Mesothelial cell of epicardium (in vitro differentiated cells): ENCODE results near the gene FRMD4A. TPM values are rescaled to one million over a fixed set of nuclear protein-coding genes. Genes with fewer than 3 reads are reported as not detected.

Experiments
- DNase-seq, 2 experiments: peaks; one replicate each; pipeline ENCODE4 v3.0.0; 2021; ENCODE audit warnings: low spot score in 2 of 2; ENCODE audit not compliant: unreplicated experiment in 2 of 2
- H3K27ac Mint-ChIP-seq: 2 replicates; pipeline ENCODE4 v1.8.0; 2021; ENCODE audit warnings: mixed read lengths
- H3K27me3 Mint-ChIP-seq: 2 replicates; pipeline ENCODE4 v1.8.0; 2021; ENCODE audit warnings: low read depth, mixed read lengths
- H3K36me3 Mint-ChIP-seq: 2 replicates; pipeline ENCODE4 v1.8.0; 2021; ENCODE audit warnings: mixed read lengths
- H3K4me1 Mint-ChIP-seq: 2 replicates; pipeline ENCODE4 v1.8.0; 2021; ENCODE audit warnings: mixed read lengths
- H3K4me3 Mint-ChIP-seq: 2 replicates; pipeline ENCODE4 v1.8.0; 2021; ENCODE audit warnings: mild to moderate bottlenecking, moderate library complexity, mixed read lengths
- H3K9me3 Mint-ChIP-seq: 2 replicates; pipeline ENCODE4 v1.8.0; 2021; ENCODE audit warnings: mixed read lengths
- CTCF ChIP-seq: fragments of 200-600 bp; sonication (generic); IDR thresholded peaks from one replicate; pipeline ENCODE4 v1.5.0; 2021; ENCODE audit warnings: antibody characterized with exemption; ENCODE audit not compliant: unreplicated experiment
- total RNA-seq: library from RNA; stranded (reverse); gene quantifications from 3 replicates; pipeline ENCODE4 v1.2.1, GENCODE V29; 2021

The FRMD4A gene
- total RNA-seq, 1 donor from 2014 or later: 45.0 TPM

GRCh38 chr10:14185316-14186045 lies 145.2 kb downstream of the FRMD4A start:
- DNase-seq: no peak

DNA sequence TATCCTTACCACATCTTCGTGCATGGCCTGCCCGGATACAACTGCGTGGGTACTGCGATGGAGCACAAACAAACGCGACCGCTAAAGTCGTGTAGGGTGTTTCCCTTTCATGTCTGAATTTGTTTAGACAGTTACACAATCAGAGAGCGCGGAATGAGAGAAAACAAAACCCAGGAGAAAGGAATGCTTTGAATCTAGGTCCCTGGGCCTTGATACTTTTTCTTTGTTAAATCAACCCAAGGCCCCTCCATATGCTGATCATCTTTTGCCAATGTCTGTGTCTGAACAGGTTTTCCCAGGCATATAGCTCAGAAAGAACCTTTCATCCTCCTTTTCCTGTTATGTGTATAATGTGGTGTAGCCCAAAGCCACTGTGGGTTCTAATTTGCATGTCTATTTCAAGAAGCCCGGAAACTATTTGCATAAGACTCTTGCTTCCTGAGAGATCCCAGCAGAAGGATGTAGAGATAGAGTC lies 145.8 kb downstream of the FRMD4A start:
- Mint-ChIP-seq H3K27me3 (peaks cover 18% of the 10 kb centered on the region), H3K4me3 (no peak overlapping the region), H3K36me3 (no peaks in the 10 kb centered on the region), H3K4me1 (peaks cover 6% of the 10 kb centered on the region), H3K9me3 (no peaks in the 10 kb centered on the region), H3K27ac (peak overlapping the region; percentile 36)
- no peak for DNase-seq
- no peak for TF ChIP-seq CTCF

More at GRCh38 chr10:14185316-14186045, 145.2 kb downstream of the FRMD4A start:
- no peak overlapping the region for H3K4me3 Mint-ChIP-seq
- no peaks in the 10 kb centered on the region for H3K9me3 Mint-ChIP-seq
- peaks cover 12% of the 10 kb centered on the region for H3K27me3 Mint-ChIP-seq
- peak overlapping the region; percentile 36 for H3K27ac Mint-ChIP-seq
- H3K4me1 Mint-ChIP-seq: peaks cover 6% of the 10 kb centered on the region
- no peak for TF ChIP-seq CTCF
- no peaks in the 10 kb centered on the region for H3K36me3 Mint-ChIP-seq

GRCh38 chr10:14182781-14183180 lies 147.9 kb downstream of the FRMD4A start:
- Mint-ChIP-seq H3K4me3 (no peak overlapping the region), H3K9me3 (no peaks in the 10 kb centered on the region), H3K36me3 (no peaks in the 10 kb centered on the region), H3K27me3 (peaks cover 21% of the 10 kb centered on the region), H3K27ac (no peak overlapping the region), H3K4me1 (peaks cover 6% of the 10 kb centered on the region)
- TF ChIP-seq CTCF: no peak
- DNase-seq: no peak

GRCh38 chr10:14181567-14181936 lies 149.2 kb downstream of the FRMD4A start:
- no peak for TF ChIP-seq CTCF
- Mint-ChIP-seq H3K9me3 (peaks cover 3% of the 10 kb centered on the region), H3K27ac (no peak overlapping the region), H3K4me1 (peaks cover 6% of the 10 kb centered on the region), H3K27me3 (peaks cover 29% of the 10 kb centered on the region), H3K4me3 (no peak overlapping the region), H3K36me3 (no peaks in the 10 kb centered on the region)
- no peak for DNase-seq

GRCh38 chr10:14180911-14181566 lies 149.7 kb downstream of the FRMD4A start:
- Mint-ChIP-seq H3K36me3 (no peaks in the 10 kb centered on the region), H3K27ac (no peak overlapping the region), H3K27me3 (peaks cover 31% of the 10 kb centered on the region), H3K4me1 (peaks cover 6% of the 10 kb centered on the region), H3K9me3 (peaks cover 3% of the 10 kb centered on the region), H3K4me3 (no peak overlapping the region)
- no peak for DNase-seq
- no peak for TF ChIP-seq CTCF
